PC-9 (cell line): Measurements from ENCODE around the gene FAM200B. TPM values are rescaled to one million over a fixed set of nuclear protein-coding genes. Genes with fewer than 3 reads are reported as not detected.

Experiments
- Bru-seq: library from RNA; stranded (reverse); fragments of 400-500 nt; gene quantifications from one replicate; lab custom pipeline; 2021; lab: Mats Ljungman, UMichigan
- BruChase-seq, 2 experiments: library from RNA; stranded (reverse); fragments of 400-500 nt; gene quantifications; one replicate each; lab custom pipeline; 2021; lab: Mats Ljungman, UMichigan
- BruUV-seq: library from RNA; stranded (reverse); fragments of 400-500 nt; replicated peaks from 2 replicates; lab custom pipeline; 2021; lab: Mats Ljungman, UMichigan
- CTCF ChIA-PET: fragments of 300-600 bp; sonication (Branson Sonifier 250); formaldehyde crosslinking; loops from one replicate; lab custom pipeline; 2022; ENCODE audit warnings: antibody characterized with exemption; lab: Charles Lee
- POLR2A ChIA-PET: fragments of 300-600 bp; sonication (Branson Sonifier 250); formaldehyde crosslinking; loops from one replicate; lab custom pipeline; 2022; ENCODE audit warnings: antibody characterized with exemption; ENCODE audit not compliant: unreplicated experiment; lab: Charles Lee
- DNase-seq, 2 experiments: peaks; one replicate each; pipeline versions ENCODE4 v3.0.0 to v3.0.0-alpha.2; 2015 to 2022; ENCODE audit warnings: mixed read lengths in 1 of 2
- H2AFZ ChIP-seq: fragments of 200-600 bp; sonication (generic); 2 replicates; pipeline ENCODE4 v1.8.1; 2017; ENCODE audit warnings: antibody characterized with exemption
- H3F3A ChIP-seq: fragments of 200-600 bp; sonication (generic); 2 replicates; pipeline ENCODE4 v1.8.1; 2017; ENCODE audit warnings: antibody characterized with exemption, mild to moderate bottlenecking, low read depth; ENCODE audit not compliant: insufficient read depth
- H3K27ac ChIP-seq: fragments of 200-600 bp; sonication (generic); 2 replicates; pipeline ENCODE4 v1.6.1; 2016; ENCODE audit warnings: mixed run types
- H3K27me3 ChIP-seq: fragments of 200-600 bp; sonication (generic); 2 replicates; pipeline ENCODE4 v1.6.1; 2016; ENCODE audit warnings: low read depth, mixed run types; ENCODE audit not compliant: insufficient read depth
- H3K36me3 ChIP-seq: fragments of 200-600 bp; sonication (generic); 2 replicates; pipeline ENCODE4 v1.6.1; 2016; ENCODE audit warnings: low read depth, mixed run types
- H3K4me1 ChIP-seq: fragments of 200-600 bp; sonication (generic); replicated peaks from 2 replicates; pipeline ENCODE4 v1.6.1; 2016; ENCODE audit warnings: mixed run types; ENCODE audit not compliant: insufficient read depth
- H3K4me2 ChIP-seq: fragments of 200-600 bp; sonication (generic); 2 replicates; pipeline ENCODE4 v1.6.1; 2017; ENCODE audit warnings: mixed run types
- H3K4me3 ChIP-seq: fragments of 200-600 bp; sonication (generic); 2 replicates; pipeline ENCODE4 v1.6.1; 2016; ENCODE audit warnings: mixed run types
- H3K79me2 ChIP-seq: fragments of 200-600 bp; sonication (generic); 2 replicates; pipeline ENCODE4 v1.6.1; 2017; ENCODE audit warnings: low read depth, mixed run types
- H3K9me2 ChIP-seq: fragments of 200-600 bp; sonication (generic); 2 replicates; pipeline ENCODE4 v1.8.1; 2017; ENCODE audit warnings: mild to moderate bottlenecking; ENCODE audit not compliant: insufficient read depth
- H3K9me3 ChIP-seq: fragments of 200-600 bp; sonication (generic); 2 replicates; pipeline ENCODE4 v1.8.1; 2016; ENCODE audit warnings: low read depth; ENCODE audit not compliant: insufficient read depth
- H4K20me1 ChIP-seq: fragments of 200-600 bp; sonication (generic); 2 replicates; pipeline ENCODE4 v1.8.1; 2017; ENCODE audit not compliant: insufficient read depth
- CTCF ChIP-seq: fragments of 200-600 bp; sonication (generic); conservative IDR thresholded peaks from 2 replicates; pipeline ENCODE4 v1.6.1; 2017; ENCODE audit warnings: mixed run types, antibody characterized with exemption, mild to moderate bottlenecking, moderate library complexity
- EZH2 ChIP-seq: fragments of 200-600 bp; sonication (generic); IDR thresholded peaks from 2 replicates; pipeline ENCODE4 v1.8.0; 2017; ENCODE audit warnings: antibody characterized with exemption, low read depth
- intact Hi-C: fragments of 100-400 bp; cut with micrococcal nuclease; formaldehyde crosslinking; loops from one replicate; pipeline ENCODE4 v1.10.0; 2022; ENCODE audit not compliant: unreplicated experiment
- long read RNA-seq: library from polyadenylated mRNA; stranded (forward); transcript quantifications from one replicate; pipeline ENCODE4 v2.0.0, GENCODE V29; 2022
- total RNA-seq: library from RNA; stranded (reverse); gene quantifications from 2 replicates; pipeline ENCODE4 v1.2.3, GENCODE V29; 2021

Gene FAM200B
- 20.5 and 32.4 TPM in 2 replicates for total RNA-seq
- percentile 93 among the genes with signal in this experiment for Bru-seq, nascent RNA
- BruChase-seq, experiment 1, labeled RNA remaining after a 2-hour chase = percentile 84 among the genes with signal in this experiment
- BruChase-seq, experiment 2, labeled RNA remaining after a 6-hour chase = percentile 89 among the genes with signal in this experiment
- long read RNA-seq, full-length matches to known transcripts = 77 of 85 reads
- long read RNA-seq, partial matches to known transcripts = 1 of 85 reads
- long read RNA-seq, other reads (novel, unspliced or antisense) = 7 of 85 reads

DNA sequence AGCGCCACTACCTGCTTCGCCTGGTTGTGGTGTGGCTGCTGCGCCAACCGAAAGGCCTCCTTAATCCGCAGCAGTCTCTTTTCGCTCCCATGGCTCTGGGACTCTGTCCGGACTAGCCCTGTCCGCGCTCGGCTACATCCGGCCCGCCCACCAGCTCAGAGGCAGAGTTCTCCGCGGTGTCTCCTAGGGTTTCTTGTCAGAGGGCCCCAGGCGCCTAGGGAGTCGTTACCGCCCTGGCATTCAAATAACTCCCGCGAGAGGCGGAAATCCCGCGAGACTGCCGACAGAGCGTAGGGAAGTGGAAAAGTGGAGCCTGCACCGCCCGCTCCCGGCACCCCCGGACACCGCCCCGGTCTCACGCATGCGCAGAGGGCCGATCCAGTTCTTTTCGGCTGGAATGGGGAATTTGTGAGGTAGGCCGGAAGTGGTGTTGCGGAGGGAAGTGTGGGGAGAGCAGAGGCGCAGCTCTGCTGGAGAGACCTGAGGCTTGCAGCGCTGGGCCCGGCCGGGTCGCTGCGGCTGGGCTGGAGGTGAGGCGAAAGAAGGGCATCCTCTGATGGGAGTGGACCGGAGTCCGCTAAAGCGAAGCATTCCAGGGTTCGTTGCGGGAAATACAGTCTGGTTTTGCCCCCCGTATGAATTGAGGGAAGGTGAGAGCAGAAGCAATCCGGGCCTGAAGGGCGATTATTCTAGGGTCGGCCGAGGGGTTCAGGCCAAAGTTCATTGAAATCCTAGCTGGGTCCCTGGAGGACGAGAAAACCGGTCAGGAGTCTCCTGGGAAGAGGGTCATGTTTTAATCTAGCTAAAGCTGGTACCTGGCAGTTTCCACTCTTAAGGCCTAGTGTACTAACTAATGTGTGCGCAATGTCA, at the start of gene FAM200B:
Gene FAM200B (plus strand): TSS at position 456 of the 870 bp plus-strand sequence. CDS start 5,151 bp downstream, outside the sequence.
- BruUV-seq = TSS peak; percentile 71
- no peak for TF ChIP-seq CTCF
- TF ChIP-seq EZH2 = no peak
- POLR2A ChIA-PET = interaction anchor here (0.5 to 1.2 kb wide), 5 partner anchors 8 to 209 kb away, joined by 4 to 11 read pairs (median 6); no protein-coding TSS in a partner anchor
- Histone ChIP-seq H3K9me2 (no peaks in the 10 kb centered on the region), H3K27ac (peak within 1 kb of the TSS; percentile 87), H4K20me1 (no peaks in the 10 kb centered on the region), H2AFZ (peak within 1 kb of the TSS; percentile 88), H3K4me1 (peaks cover 47% of the 10 kb centered on the region), H3K4me2 (peak within 1 kb of the TSS; percentile 76), H3K79me2 (peaks cover 77% of the 10 kb centered on the region), H3K27me3 (no peaks in the 10 kb centered on the region), H3K9me3 (no peaks in the 10 kb centered on the region), H3K4me3 (peak within 1 kb of the TSS; percentile 79), H3K36me3 (peaks cover 28% of the 10 kb centered on the region), H3F3A (peaks cover 6% of the 10 kb centered on the region; the same call in 1 of the 2 replicates)
- peak; percentile 93 to 100 for DNase-seq
- intact Hi-C loops = loop anchor here (1.0 kb wide), 3 partner anchors 9 to 26 kb away; partner anchors contain the start of gene FBXL5
- CTCF ChIA-PET = no interaction called here

DNA sequence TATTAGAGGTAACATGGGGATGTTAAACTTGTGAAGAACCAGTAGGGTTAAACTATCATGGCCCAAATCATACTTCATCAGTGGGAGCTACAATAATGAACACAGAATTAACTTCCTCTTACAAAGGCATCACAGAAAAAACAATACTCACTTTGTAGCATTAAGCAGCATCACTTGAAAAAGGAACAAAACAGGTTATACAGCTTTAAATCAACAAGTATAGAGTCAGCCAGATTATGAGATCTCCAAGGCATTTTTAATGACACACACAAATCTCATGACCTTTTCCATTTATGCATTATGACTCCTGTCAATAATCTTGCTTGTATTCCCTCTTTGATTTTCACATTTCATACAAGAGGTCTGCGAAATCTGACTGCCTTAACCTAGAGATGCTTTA, 44.8 kb upstream of the FAM200B start:
- peak overlapping the region; percentile 63 for H3K27ac ChIP-seq
- H4K20me1 ChIP-seq = no peaks in the 10 kb centered on the region; the same call in 1 of the 2 replicates
- TF ChIP-seq CTCF (no peak), EZH2 (no peak)
- intact Hi-C loops = no loop called here
- no peaks in the 10 kb centered on the region for H3K9me2 ChIP-seq
- BruUV-seq = no TSS peak
- H3K4me1 ChIP-seq = peaks cover 15% of the 10 kb centered on the region
- POLR2A ChIA-PET = interaction anchor here (0.7 kb wide), 1 partner anchor 41 kb away, joined by 3 read pairs; no protein-coding TSS in a partner anchor
- no peak overlapping the region for H2AFZ ChIP-seq
- no peaks in the 10 kb centered on the region for H3K9me3 ChIP-seq
- no peak overlapping the region for H3K4me3 ChIP-seq
- H3K27me3 ChIP-seq = no peaks in the 10 kb centered on the region
- DNase-seq = peak in 1 of 2 experiments; percentile 81
- peaks cover 8% of the 10 kb centered on the region for H3K36me3 ChIP-seq
- peaks cover 13% of the 10 kb centered on the region; the same call in 1 of the 2 replicates for H3F3A ChIP-seq
- H3K79me2 ChIP-seq = no peaks in the 10 kb centered on the region
- CTCF ChIA-PET = no interaction called here
- H3K4me2 ChIP-seq = peak overlapping the region; percentile 14

DNA sequence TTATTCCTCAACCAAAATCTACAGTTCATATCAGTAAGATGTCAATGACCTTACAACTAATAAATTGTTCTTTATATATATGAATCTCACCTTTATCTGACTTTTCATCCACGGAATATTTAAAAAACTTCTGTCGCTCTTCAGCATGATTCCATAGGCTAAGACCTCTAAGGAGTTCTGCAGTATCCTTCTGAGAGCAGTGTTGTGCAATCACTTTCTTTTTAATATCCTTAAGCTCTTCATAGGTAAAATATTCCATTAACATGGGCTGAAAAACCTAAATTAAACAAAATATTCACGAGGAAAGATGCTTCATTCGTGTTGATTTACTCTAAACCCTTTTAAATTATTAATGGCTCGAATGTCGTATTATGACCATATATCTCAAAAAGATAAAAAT, 43.2 kb upstream of the FAM200B start:
- TF ChIP-seq EZH2 (no peak), CTCF (no peak)
- no peaks in the 10 kb centered on the region for H3K27me3 ChIP-seq
- no peaks in the 10 kb centered on the region; the same call in 1 of the 2 replicates for H4K20me1 ChIP-seq
- DNase-seq = no peak
- no peaks in the 10 kb centered on the region for H3K9me2 ChIP-seq
- no peak overlapping the region for H2AFZ ChIP-seq
- no peaks in the 10 kb centered on the region for H3K9me3 ChIP-seq
- intact Hi-C loops = no loop called here
- H3K4me3 ChIP-seq = no peak overlapping the region
- peaks cover 13% of the 10 kb centered on the region; the same call in 1 of the 2 replicates for H3F3A ChIP-seq
- H3K4me1 ChIP-seq = peaks cover 15% of the 10 kb centered on the region
- H3K36me3 ChIP-seq = peaks cover 8% of the 10 kb centered on the region
- ChIA-PET POLR2A (no interaction called here), CTCF (no interaction called here)
- BruUV-seq = no TSS peak
- no peaks in the 10 kb centered on the region for H3K79me2 ChIP-seq
- no peak overlapping the region for H3K4me2 ChIP-seq
- H3K27ac ChIP-seq = no peak overlapping the region
